HG02943 (cell line): ENCODE results near the gene RIPOR1.

Source experiments
- ATAC-seq: cut with Tn5 transposase; IDR thresholded peaks from one replicate; pipeline ENCODE4 v1.9.1; 2021; ENCODE audit warnings: mild to moderate bottlenecking, low read depth, moderate library complexity; ENCODE audit not compliant: unreplicated experiment

The RIPOR1 gene

GRCh38 chr16:67594956-67595355 is 66.3 kb downstream of the RIPOR1 start:
- ATAC-seq = no peak
